HepG2 (cell line): ENCODE measurements around the gene CLUH. TPM values are rescaled to one million over a fixed set of nuclear protein-coding genes. Genes with fewer than 3 reads are reported as not detected.
A peak's percentile ranks its signal among the peaks of the same experiment; 100 is the strongest.

Source experiments
- CEBPG ChIP-seq: IDR thresholded peaks from 2 replicates; pipeline ENCODE4 v1.6.1; 2016
- HDAC2 ChIP-seq: sonication (generic); formaldehyde crosslinking; IDR thresholded peaks from 2 replicates; pipeline ENCODE4 v1.4.0; 2020; ENCODE audit warnings: missing genetic modification reagents
- IRX3 ChIP-seq: sonication (generic); formaldehyde crosslinking; IDR thresholded peaks from 2 replicates; pipeline ENCODE4 v1.8.1; 2023; ENCODE audit warnings: mild to moderate bottlenecking, low read depth, missing genetic modification reagents, borderline replicate concordance
- KAT8 ChIP-seq: IDR thresholded peaks from 2 replicates; pipeline ENCODE4 v1.6.1; 2016; ENCODE audit warnings: missing genetic modification reagents, missing compliant biosample characterization
- KDM2A ChIP-seq: sonication (generic); formaldehyde crosslinking; IDR thresholded peaks from 2 replicates; pipeline ENCODE4 v1.4.0; 2020; ENCODE audit warnings: low read depth, missing genetic modification reagents, borderline replicate concordance
- MATR3 ChIP-seq: sonication (generic); formaldehyde crosslinking; IDR thresholded peaks from 2 replicates; pipeline ENCODE4 v1.4.0; 2020; ENCODE audit warnings: missing genetic modification reagents
- MAZ ChIP-seq, 2 experiments: sonication (generic) in 1 of 2; formaldehyde crosslinking in 1 of 2; IDR thresholded peaks; 2 replicates each; pipeline versions ENCODE4 v1.5.0 to v1.6.1; 2012 to 2020; ENCODE audit warnings: low read depth in 2 of 2, mild to moderate bottlenecking in 2 of 2, borderline replicate concordance in 1 of 2, improper control_type of control experiment in 1 of 2, low read length in 1 of 2, missing genetic modification reagents in 1 of 2, moderate library complexity in 1 of 2
- NFKBIZ ChIP-seq: IDR thresholded peaks from 2 replicates; pipeline ENCODE4 v1.6.1; 2018; ENCODE audit warnings: missing genetic modification reagents, missing compliant biosample characterization
- PHB2 ChIP-seq: fragments of 450-650 bp; IDR thresholded peaks from 2 replicates; pipeline ENCODE4 v1.6.1; 2018; ENCODE audit not compliant: partially characterized antibody
- RARA ChIP-seq: IDR thresholded peaks from 2 replicates; pipeline ENCODE4 v1.6.1; 2016; ENCODE audit warnings: missing genetic modification reagents, missing compliant biosample characterization
- RNF2 ChIP-seq: fragments of 450-650 bp; conservative IDR thresholded peaks from 2 replicates; pipeline ENCODE4 v1.6.1; 2016; ENCODE audit warnings: low read depth
- SP1 ChIP-seq, 2 experiments: fragments of 450-650 bp in 1 of 2; sonication (generic) in 1 of 2; formaldehyde crosslinking in 1 of 2; IDR thresholded peaks; 2 replicates each; pipeline versions ENCODE4 v1.4.0 to v1.6.1; 2016 to 2020; ENCODE audit warnings: missing genetic modification reagents in 1 of 2
- TGIF2 ChIP-seq: IDR thresholded peaks from 2 replicates; pipeline ENCODE4 v1.6.1; 2016; ENCODE audit warnings: control low read depth, missing compliant biosample characterization
- ZFX ChIP-seq: sonication (generic); formaldehyde crosslinking; IDR thresholded peaks from 2 replicates; pipeline ENCODE4 v1.4.0; 2020; ENCODE audit warnings: mild to moderate bottlenecking, low read depth, missing genetic modification reagents, moderate library complexity
- ZNF713 ChIP-seq: sonication (generic); formaldehyde crosslinking; IDR thresholded peaks from 2 replicates; pipeline ENCODE4 v1.4.0; 2020; ENCODE audit warnings: mild to moderate bottlenecking, missing genetic modification reagents
- ZNF777 ChIP-seq: sonication (generic); formaldehyde crosslinking; IDR thresholded peaks from 2 replicates; pipeline ENCODE4 v1.4.0; 2020; ENCODE audit warnings: missing genetic modification reagents
- ZSCAN21 ChIP-seq: sonication (generic); formaldehyde crosslinking; IDR thresholded peaks from 2 replicates; pipeline ENCODE4 v1.8.0; 2022; ENCODE audit warnings: mild to moderate bottlenecking, missing genetic modification reagents, moderate library complexity, borderline replicate concordance
- polyA plus RNA-seq, 8 experiments: library from polyadenylated mRNA; depleted of rRNA in 3 of 8; stranded (reverse) in 7 of 8; unstranded in 1 of 8; fragments of >200 nt; fragmentation: Illumina TruSeq in 4 of 8; extraction: Trizol in 4 of 8; gene quantifications; 2 replicates each; pipeline versions ENCODE4 v1.2.1 to v1.2.3, GENCODE V29; 2011 to 2016; ENCODE audit warnings: low read depth in 4 of 8, missing spikeins in 1 of 8, mixed read lengths in 1 of 8; ENCODE audit not compliant: insufficient read depth in 1 of 8
- total RNA-seq, 5 experiments: library from RNA; depleted of rRNA; stranded (reverse); fragments of >200 nt; fragmentation: Illumina TruSeq; extraction: Trizol; gene quantifications; 2 replicates each; pipeline ENCODE4 v1.2.3, GENCODE V29; 2016; ENCODE audit warnings: low read depth in 1 of 5
- TF ChIP-seq, protein P1 (sequence below): sonication (generic); formaldehyde crosslinking; IDR thresholded peaks from 2 replicates; pipeline ENCODE4 v1.8.1; 2023; ENCODE audit warnings: mild to moderate bottlenecking, missing genetic modification reagents
- TF ChIP-seq, protein P2 (sequence below): sonication (generic); formaldehyde crosslinking; IDR thresholded peaks from 2 replicates; pipeline ENCODE4 v1.4.0; 2020; ENCODE audit warnings: missing genetic modification reagents, borderline replicate concordance
- TF ChIP-seq, protein P3 (sequence below): sonication (generic); formaldehyde crosslinking; IDR thresholded peaks from 2 replicates; pipeline ENCODE4 v1.4.0; 2020; ENCODE audit warnings: missing genetic modification reagents
- TF ChIP-seq, protein P4 (sequence below): sonication (generic); formaldehyde crosslinking; IDR thresholded peaks from 2 replicates; pipeline ENCODE4 v1.8.0; 2022; ENCODE audit warnings: missing genetic modification reagents, mild to moderate bottlenecking, borderline replicate concordance

The CLUH gene
- total and polyA plus RNA-seq, 2 of the 13 experiments (the other 11 are each of a cell fraction or from before 2014, with no cell fraction given): 30.9 to 60.5 TPM

DNA sequence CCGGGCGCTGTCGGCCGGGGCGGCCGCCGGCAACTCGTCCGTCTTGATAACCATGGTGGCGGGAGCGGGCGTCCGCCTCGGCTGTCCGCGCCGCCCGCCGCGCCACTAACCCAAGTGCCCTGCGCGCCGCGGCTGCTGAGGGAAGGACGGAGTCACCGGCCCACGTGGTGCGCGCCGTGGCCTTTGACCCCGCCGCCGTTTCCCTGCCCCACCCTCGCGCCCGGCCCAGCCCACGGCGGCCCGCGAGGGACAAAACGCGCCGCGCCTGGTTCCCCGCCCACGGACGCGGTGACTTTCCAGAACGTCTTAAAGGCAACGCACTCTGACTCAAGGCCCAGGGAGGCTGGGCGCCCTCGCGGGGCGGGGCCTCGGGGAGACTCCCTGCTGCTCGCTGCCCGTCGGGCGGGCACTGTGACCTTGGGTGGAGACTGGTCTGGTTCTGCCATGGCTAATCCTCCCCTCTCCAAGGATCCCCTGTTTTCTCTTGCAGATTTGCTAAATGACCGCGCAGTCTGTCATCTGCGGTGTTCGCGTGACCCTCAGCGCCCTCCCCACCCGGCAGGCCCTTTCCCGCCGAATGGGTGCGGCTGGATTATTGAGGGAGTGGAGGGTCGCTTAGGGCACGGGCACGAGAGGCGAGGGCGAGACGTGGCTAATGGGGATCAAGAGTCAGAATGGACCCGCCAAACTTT lies at the start of gene CLUH (continued):
- TF ChIP-seq, protein P1, sequence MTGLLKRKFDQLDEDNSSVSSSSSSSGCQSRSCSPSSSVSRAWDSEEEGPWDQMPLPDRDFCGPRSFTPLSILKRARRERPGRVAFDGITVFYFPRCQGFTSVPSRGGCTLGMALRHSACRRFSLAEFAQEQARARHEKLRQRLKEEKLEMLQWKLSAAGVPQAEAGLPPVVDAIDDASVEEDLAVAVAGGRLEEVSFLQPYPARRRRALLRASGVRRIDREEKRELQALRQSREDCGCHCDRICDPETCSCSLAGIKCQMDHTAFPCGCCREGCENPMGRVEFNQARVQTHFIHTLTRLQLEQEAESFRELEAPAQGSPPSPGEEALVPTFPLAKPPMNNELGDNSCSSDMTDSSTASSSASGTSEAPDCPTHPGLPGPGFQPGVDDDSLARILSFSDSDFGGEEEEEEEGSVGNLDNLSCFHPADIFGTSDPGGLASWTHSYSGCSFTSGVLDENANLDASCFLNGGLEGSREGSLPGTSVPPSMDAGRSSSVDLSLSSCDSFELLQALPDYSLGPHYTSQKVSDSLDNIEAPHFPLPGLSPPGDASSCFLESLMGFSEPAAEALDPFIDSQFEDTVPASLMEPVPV (CRISPR knock-in tag): peak; percentile 60
- peak; percentile 36; the same call in 1 of the 2 replicates for TF ChIP-seq CEBPG (CRISPR knock-in tag)
- peak; percentile 70; the same call in 1 of the 2 replicates for TF ChIP-seq KDM2A (CRISPR knock-in tag)
- TF ChIP-seq MAZ (IDR thresholded peaks at IDR 0.05; ENCODE audit: borderline replicate concordance, low read depth, low read length): peak; percentile 73; the same call in 1 of the 2 replicates
- TF ChIP-seq MAZ (CRISPR knock-in tag; IDR thresholded peaks at IDR 0.05; ENCODE audit: low read depth): peak; percentile 78; the same call in 1 of the 2 replicates
- TF ChIP-seq MATR3 (CRISPR knock-in tag): no peak
- TF ChIP-seq IRX3: peak; percentile 59; the same call in 1 of the 2 replicates
- peak; percentile 84; the same call in 1 of the 2 replicates for TF ChIP-seq ZNF713 (CRISPR knock-in tag)
- TF ChIP-seq, protein P2, sequence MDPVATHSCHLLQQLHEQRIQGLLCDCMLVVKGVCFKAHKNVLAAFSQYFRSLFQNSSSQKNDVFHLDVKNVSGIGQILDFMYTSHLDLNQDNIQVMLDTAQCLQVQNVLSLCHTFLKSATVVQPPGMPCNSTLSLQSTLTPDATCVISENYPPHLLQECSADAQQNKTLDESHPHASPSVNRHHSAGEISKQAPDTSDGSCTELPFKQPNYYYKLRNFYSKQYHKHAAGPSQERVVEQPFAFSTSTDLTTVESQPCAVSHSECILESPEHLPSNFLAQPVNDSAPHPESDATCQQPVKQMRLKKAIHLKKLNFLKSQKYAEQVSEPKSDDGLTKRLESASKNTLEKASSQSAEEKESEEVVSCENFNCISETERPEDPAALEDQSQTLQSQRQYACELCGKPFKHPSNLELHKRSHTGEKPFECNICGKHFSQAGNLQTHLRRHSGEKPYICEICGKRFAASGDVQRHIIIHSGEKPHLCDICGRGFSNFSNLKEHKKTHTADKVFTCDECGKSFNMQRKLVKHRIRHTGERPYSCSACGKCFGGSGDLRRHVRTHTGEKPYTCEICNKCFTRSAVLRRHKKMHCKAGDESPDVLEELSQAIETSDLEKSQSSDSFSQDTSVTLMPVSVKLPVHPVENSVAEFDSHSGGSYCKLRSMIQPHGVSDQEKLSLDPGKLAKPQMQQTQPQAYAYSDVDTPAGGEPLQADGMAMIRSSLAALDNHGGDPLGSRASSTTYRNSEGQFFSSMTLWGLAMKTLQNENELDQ (CRISPR knock-in tag): no peak
- TF ChIP-seq SP1 (IDR thresholded peaks at IDR 0.05): no peak
- TF ChIP-seq SP1 (CRISPR knock-in tag; IDR thresholded peaks at IDR 0.05): peak; percentile 92
- peak; percentile 77 for TF ChIP-seq ZNF777
- 0 out of 2 replicates have a peak, but pooled peaks have one; percentile 20 for TF ChIP-seq NFKBIZ (CRISPR knock-in tag)
- no peak for TF ChIP-seq ZSCAN21
- TF ChIP-seq PHB2: no peak
- TF ChIP-seq TGIF2: peak; percentile 76
- TF ChIP-seq KAT8: peak; percentile 91
- TF ChIP-seq, protein P3, sequence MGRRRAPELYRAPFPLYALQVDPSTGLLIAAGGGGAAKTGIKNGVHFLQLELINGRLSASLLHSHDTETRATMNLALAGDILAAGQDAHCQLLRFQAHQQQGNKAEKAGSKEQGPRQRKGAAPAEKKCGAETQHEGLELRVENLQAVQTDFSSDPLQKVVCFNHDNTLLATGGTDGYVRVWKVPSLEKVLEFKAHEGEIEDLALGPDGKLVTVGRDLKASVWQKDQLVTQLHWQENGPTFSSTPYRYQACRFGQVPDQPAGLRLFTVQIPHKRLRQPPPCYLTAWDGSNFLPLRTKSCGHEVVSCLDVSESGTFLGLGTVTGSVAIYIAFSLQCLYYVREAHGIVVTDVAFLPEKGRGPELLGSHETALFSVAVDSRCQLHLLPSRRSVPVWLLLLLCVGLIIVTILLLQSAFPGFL: no peak
- TF ChIP-seq, protein P4, sequence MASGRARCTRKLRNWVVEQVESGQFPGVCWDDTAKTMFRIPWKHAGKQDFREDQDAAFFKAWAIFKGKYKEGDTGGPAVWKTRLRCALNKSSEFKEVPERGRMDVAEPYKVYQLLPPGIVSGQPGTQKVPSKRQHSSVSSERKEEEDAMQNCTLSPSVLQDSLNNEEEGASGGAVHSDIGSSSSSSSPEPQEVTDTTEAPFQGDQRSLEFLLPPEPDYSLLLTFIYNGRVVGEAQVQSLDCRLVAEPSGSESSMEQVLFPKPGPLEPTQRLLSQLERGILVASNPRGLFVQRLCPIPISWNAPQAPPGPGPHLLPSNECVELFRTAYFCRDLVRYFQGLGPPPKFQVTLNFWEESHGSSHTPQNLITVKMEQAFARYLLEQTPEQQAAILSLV (CRISPR knock-in tag): peak; percentile 78
- peak; percentile 55; the same call in 1 of the 2 replicates for TF ChIP-seq HDAC2 (CRISPR knock-in tag)
- TF ChIP-seq RNF2: peak; percentile 73; the same call in 1 of the 2 replicates
- peak; percentile 36; the same call in 1 of the 2 replicates for TF ChIP-seq RARA (CRISPR knock-in tag)
- peak; percentile 76; the same call in 1 of the 2 replicates for TF ChIP-seq ZFX (CRISPR knock-in tag)
